Fibroblast of the aortic adventitia (primary cell): Measurements from ENCODE around the gene GNA12. TPM values are rescaled to one million over a fixed set of nuclear protein-coding genes. Genes with fewer than 3 reads are reported as not detected.
"Not testable (repeated sequence)": the region's sequence is repeated elsewhere in the genome, so short reads cannot be mapped to it uniquely, and the experiment has no call there.

Source experiments
- DNase-seq: peaks from one replicate; pipeline ENCODE4 v3.0.0-alpha.2; 2010; ENCODE audit warnings: low read depth
- H3K4me3 ChIP-seq: 2 replicates; pipeline ENCODE4 v1.5.1; 2011; ENCODE audit warnings: low read depth, mild to moderate bottlenecking, control low read depth, low read length, moderate library complexity
- total RNA-seq: library from RNA; depleted of rRNA; stranded (reverse); fragments of >200 nt; gene quantifications from 2 replicates; pipeline ENCODE4 v1.2.3, GENCODE V29; 2012; ENCODE audit warnings: low replicate concordance
- TF ChIP-seq, protein P1 (sequence below): IDR thresholded peaks from 2 replicates; pipeline ENCODE4 v1.5.1; 2011; ENCODE audit warnings: mild to moderate bottlenecking, low read length, control low read depth, inconsistent platforms; ENCODE audit not compliant: insufficient read depth

Gene GNA12
- total RNA-seq, 1 donor = 16.2 TPM

DNA sequence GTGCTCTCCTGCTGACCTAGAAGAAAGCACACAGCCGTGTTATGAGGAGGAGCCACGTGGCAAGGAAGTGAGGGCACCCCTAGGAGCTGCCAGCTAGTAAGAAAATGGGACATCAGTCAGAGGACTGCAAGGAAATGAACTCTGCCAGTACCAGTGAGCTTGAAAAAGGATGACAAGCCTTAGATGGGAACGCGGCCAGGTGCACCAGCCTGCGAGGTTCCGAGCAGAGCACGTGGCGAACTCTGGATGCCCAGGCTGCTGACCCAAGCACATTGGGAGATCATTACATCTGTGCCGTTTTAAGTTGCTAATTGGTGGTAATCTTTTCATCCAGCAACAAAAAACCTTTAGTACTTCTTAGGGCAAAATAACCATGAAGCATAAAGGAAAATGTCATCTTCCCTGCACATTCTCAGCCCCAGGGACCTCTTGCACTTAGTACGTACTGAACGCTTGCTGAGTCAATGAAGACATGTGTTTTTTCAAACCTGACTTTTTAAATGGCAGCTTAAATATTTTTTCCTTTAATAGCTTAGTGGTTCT is 86.7 kb downstream of the GNA12 start:
- H3K4me3 ChIP-seq = peak overlapping the region; percentile 40
- DNase-seq = no peak
- TF ChIP-seq, protein P1, sequence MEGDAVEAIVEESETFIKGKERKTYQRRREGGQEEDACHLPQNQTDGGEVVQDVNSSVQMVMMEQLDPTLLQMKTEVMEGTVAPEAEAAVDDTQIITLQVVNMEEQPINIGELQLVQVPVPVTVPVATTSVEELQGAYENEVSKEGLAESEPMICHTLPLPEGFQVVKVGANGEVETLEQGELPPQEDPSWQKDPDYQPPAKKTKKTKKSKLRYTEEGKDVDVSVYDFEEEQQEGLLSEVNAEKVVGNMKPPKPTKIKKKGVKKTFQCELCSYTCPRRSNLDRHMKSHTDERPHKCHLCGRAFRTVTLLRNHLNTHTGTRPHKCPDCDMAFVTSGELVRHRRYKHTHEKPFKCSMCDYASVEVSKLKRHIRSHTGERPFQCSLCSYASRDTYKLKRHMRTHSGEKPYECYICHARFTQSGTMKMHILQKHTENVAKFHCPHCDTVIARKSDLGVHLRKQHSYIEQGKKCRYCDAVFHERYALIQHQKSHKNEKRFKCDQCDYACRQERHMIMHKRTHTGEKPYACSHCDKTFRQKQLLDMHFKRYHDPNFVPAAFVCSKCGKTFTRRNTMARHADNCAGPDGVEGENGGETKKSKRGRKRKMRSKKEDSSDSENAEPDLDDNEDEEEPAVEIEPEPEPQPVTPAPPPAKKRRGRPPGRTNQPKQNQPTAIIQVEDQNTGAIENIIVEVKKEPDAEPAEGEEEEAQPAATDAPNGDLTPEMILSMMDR = no peak

DNA sequence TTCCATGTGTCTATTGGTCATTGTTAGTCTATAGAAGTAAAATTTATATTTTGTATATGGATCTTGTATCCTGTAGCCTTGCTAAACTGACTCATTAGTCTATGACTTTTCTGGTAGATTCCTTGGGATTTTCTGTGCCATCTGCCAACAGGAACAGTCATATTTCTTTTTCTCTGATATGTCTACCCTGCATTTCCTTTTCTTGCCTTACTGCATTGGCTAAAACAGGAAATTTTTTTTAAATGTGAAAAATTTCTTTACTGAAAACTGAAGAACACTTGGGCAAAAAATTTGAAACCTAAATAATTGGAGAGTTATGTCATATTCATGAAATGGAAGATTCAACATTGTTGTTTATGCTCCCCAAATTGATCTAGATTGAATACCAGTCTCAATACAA is 88.6 kb downstream of the GNA12 start:
- no peak overlapping the region for H3K4me3 ChIP-seq
- TF ChIP-seq, protein P1 = no peak
- no peak for DNase-seq

DNA sequence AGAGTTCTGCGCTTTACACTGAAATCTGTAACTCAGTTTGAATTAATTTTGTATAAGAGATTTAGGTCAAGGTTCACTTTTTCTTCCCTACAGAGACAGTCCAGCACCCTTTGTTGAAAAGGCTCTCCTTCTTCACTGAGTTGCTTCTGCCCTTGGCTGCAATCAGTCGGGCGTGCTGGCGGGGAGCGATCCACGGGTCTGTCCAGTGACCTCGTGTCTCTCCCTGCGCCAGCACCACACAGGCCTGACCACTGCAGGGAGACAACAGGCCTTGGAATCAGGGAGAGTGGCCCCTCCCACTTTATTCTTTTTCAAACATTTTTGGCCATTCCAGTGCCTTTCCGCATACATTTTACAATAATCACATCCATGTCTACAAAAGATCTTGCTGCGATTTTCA is 89.2 kb downstream of the GNA12 start:
- TF ChIP-seq, protein P1 = no peak
- DNase-seq = no peak
- no peak overlapping the region for H3K4me3 ChIP-seq

DNA sequence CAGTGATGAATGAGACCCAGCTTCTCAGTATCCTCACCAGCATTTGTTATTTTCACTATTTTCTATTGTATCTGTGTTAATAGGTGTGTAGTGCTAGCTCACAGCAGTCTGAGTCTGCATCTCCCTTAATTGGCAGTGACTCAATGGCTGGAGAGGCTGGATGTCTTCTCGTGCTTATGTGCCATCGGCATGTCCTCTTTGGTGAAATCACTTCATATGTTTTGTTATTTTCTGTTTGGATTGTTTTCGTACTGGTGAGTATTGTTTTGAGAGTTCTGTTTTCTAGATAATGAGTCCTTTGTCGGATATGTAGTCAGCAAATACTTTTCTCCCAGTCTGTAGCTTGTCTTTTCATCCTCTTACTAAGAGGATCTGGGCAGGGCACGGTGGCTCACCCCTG is 90.0 kb downstream of the GNA12 start:
- TF ChIP-seq, protein P1 = no peak
- DNase-seq = no peak
- no peak overlapping the region for H3K4me3 ChIP-seq

DNA sequence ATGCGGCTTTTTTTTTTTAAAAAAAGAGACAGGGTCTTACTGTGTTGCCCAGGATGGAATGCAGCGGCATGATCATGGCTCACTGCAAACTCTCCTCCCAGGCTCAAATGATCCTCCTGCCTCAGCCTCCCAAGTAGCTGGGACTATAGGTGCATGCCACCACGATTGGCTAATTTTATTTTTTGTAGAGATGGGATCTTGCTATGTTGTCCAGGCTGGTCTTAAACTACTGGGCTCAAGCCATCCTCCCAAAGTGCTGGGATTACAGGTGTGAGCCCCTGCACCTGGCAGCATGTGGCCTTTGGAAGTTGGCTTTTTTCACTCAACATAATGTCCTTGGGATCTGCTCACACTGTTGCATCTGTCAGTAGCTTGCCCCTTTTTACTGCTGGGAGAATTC is 91.0 kb downstream of the GNA12 start:
- DNase-seq = no peak
- TF ChIP-seq, protein P1 = no peak
- no peak overlapping the region for H3K4me3 ChIP-seq

DNA sequence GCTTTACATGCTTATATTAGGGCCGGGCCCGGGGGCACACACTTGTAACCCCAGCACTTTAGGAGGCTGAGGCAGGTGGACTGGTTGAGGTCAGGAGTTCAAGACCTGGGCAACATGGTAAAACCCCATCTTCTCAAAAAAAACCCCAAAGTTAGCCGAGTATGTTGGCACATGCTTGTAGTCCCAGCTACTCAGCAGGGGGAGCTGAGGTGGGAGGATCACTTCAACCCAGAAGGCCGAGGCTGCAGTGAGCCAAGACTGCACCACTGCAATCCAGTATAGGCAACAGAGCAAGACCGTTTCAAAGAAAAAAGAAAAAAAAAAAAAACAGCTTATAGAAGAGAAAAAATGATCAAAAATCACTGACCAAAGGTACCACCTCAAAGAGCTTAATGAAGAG is 93.0 kb downstream of the GNA12 start:
- no peak for DNase-seq
- no peak overlapping the region for H3K4me3 ChIP-seq
- TF ChIP-seq, protein P1 = no peak

DNA sequence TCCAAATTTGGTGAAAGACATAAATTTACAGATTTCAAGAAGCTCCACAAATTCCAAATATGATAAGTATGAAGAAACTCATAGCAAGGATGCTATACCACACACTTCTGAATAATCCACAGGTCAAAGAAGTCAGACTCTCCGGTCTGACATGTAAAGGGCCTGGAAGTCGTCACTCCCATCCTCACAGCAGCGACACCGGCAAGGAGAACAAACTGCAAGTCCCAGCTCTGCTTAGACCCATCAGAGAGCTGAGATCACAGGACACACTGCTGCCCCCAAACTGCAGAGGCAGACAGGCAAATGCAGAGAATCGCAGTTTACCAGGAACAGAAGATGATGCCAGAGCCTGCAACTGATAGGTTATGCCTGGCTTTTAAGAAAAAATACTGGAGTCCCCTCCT is 94.1 kb downstream of the GNA12 start:
- TF ChIP-seq, protein P1 = no peak
- no peak for DNase-seq
- H3K4me3 ChIP-seq = no peak overlapping the region

DNA sequence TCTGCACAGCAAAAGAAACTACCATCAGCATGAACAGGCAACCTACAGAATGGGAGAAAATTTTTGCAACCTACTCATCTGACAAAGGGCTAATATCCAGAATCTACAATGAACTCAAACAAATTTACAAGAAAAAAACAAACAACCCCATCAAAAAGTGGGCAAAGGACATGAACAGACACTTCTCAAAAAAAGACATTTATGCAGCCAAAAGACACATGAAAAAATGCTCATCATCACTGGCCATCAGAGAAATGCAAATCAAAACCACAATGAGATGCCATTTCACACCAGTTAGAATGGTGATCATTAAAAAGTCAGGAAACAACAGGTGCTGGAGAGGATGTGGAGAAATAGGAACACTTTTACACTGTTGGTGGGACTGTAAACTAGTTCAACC is 95.4 kb downstream of the GNA12 start:
- H3K4me3 ChIP-seq, DNase-seq: not testable (repeated sequence)

DNA sequence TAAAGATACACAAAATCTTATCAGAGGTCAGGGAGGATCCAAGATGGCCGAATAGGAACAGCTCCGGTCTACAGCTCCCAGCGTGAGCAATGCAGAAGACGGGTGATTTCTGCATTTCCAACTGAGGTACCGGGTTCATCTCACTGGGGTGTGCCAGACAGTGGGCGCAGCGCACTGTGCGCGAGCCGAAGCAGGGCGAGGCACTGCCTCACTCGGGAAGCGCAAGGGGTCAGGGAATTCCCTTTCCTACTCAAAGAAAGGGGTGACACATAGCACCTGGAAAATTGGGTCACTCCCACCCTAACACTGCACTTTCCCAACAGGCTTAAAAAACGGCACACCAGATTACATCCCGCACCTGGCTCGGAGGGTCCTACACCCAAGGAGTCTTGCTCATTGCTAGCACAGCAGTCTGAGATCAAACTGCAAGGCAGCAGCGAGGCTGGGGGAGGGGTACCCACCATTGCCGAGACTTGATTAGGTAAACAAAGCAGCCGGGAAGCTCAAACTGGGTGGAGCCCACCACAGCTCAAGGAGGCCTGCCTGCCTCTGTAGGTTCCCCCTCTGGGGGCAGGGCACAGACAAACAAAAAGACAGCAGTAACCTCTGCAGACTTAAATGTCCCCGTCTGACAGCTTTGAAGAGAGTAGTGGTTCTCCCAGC is 100.5 kb downstream of the GNA12 start:
- not testable (repeated sequence) for DNase-seq, H3K4me3 ChIP-seq
